ENCODE measurements around the gene NUP133.

NUP133 gene

DNA sequence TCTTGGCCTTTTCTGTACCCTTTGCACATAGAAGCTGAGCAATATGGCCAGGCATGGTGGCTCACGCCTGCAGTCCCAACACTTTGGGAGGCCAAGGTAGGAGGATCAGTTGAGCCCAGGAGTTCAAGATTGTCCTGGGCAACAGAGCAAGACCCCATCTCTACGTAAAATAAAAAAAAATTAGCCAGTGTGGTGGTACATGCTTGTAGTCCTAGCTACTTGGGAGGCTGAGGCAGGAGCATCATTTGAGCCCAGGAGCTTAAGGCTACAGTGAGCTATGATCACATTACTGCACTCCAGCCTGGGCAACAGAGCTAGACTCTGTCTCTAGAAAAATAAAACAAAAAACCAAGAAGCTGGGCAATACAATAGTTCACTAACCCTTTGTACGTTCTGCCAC lies 80.6 kb downstream of the NUP133 start:
- WGBS: 90% methylated on average over 3 of the region's 3 CpGs
- Histone ChIP-seq H2BK5ac (ENCODE audit: low read depth, low read length, poor library complexity, severe bottlenecking) (no peak overlapping the region), H3K27me3 (ENCODE audit: control insufficient read depth in 1 of 2, insufficient read depth in 1 of 2, low read length in 2 of 2) (peaks cover 45 to 62% of the 10 kb centered on the region in 2 experiments), H3K4me1 (ENCODE audit: control insufficient read depth, insufficient read depth, low read depth, low read length) (peaks cover 10% of the 10 kb centered on the region), H3K4ac (ENCODE audit: low read depth in 1 of 2, low read length in 2 of 2) (no peak overlapping the region), H3K14ac (ENCODE audit: low read length in 2 of 2) (no peak overlapping the region), H3K23ac (ENCODE audit: low read length in 2 of 2) (no peak overlapping the region), H3K36me3 (ENCODE audit: control insufficient read depth in 1 of 2, insufficient read depth in 2 of 2, low read depth in 1 of 2, low read length in 2 of 2) (no peaks in the 10 kb centered on the region), H2AK5ac (ENCODE audit: low read length, severe bottlenecking) (no peak overlapping the region), H2BK12ac (ENCODE audit: low read length in 2 of 2) (no peak overlapping the region), H3K79me1 (replicated peaks; ENCODE audit: low read length, poor library complexity, severe bottlenecking) (no peaks in the 10 kb centered on the region), H3K9me3 (ENCODE audit: control insufficient read depth, low read length) (peaks cover 3% of the 10 kb centered on the region), H2AFZ (ENCODE audit: low read depth, low read length) (no peak overlapping the region), H3K18ac (ENCODE audit: low read depth in 1 of 2, low read length in 2 of 2) (no peak overlapping the region), H4K8ac (ENCODE audit: low read length) (no peak overlapping the region), H3K4me2 (ENCODE audit: low read length, poor library complexity, severe bottlenecking) (no peak overlapping the region), H3K27ac (ENCODE audit: low read length, poor library complexity, severe bottlenecking) (no peak overlapping the region), H3K4me3 (ENCODE audit: insufficient read depth in 1 of 2, low read depth in 1 of 2, low read length in 2 of 2) (no peak overlapping the region), H2BK15ac (ENCODE audit: low read depth, poor library complexity, severe bottlenecking) (no peak overlapping the region), H2BK120ac (ENCODE audit: low read depth, low read length) (no peak overlapping the region), H4K91ac (ENCODE audit: low read length) (no peak overlapping the region), H3K9ac (ENCODE audit: low read length) (no peak overlapping the region)
- DNase-seq: no peak

DNA sequence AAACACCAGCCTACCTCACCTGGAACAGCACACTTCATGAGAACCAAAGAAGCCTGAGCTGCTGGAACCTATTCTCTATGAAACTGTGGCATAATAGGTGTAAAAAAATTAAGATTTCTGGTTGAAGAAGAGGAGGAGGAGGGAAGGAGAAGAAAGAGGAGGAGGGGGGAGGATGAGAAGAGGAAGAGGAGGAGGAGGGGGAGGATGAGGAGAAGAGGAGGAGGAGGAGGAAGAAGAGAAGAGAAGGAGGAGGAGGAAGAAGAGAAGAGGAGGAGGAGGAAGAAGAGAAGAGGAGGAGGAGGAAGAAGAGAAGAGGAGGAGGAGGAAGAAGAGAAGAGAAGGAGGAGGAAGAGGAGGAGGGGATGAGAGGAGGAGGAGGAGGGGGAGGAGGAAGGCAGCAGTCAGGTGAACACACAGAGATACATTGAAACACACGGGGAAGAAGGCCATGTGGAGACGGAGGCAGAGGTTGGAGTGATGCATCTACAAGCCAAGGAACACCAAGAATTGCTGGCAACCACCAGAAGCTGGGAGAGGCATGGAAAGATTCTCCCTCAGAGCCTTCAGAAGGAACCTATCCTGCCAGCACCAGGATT lies 82.5 kb downstream of the NUP133 start:
- no peak overlapping the region for H3K4me3 ChIP-seq (ENCODE audit: insufficient read depth in 1 of 2, low read depth in 1 of 2, low read length in 2 of 2)
- H2BK120ac ChIP-seq (ENCODE audit: low read depth, low read length): no peak overlapping the region
- no peaks in the 10 kb centered on the region for H3K36me3 ChIP-seq (ENCODE audit: control insufficient read depth in 1 of 2, insufficient read depth in 2 of 2, low read depth in 1 of 2, low read length in 2 of 2)
- no peak overlapping the region for H3K4ac ChIP-seq (ENCODE audit: low read depth in 1 of 2, low read length in 2 of 2)
- H3K9me3 ChIP-seq (ENCODE audit: control insufficient read depth, low read length): peaks cover 3% of the 10 kb centered on the region
- no peak overlapping the region for H3K4me2 ChIP-seq (ENCODE audit: low read length, poor library complexity, severe bottlenecking)
- no peak overlapping the region for H3K9ac ChIP-seq (ENCODE audit: low read length)
- no peaks in the 10 kb centered on the region for H3K79me1 ChIP-seq (replicated peaks; ENCODE audit: low read length, poor library complexity, severe bottlenecking)
- H4K91ac ChIP-seq (ENCODE audit: low read length): no peak overlapping the region
- no peaks in the 10 kb centered on the region for H3K4me1 ChIP-seq (ENCODE audit: control insufficient read depth, insufficient read depth, low read depth, low read length)
- no peak overlapping the region for H2AFZ ChIP-seq (ENCODE audit: low read depth, low read length)
- H3K27ac ChIP-seq (ENCODE audit: low read length, poor library complexity, severe bottlenecking): no peak overlapping the region
- H4K8ac ChIP-seq (ENCODE audit: low read length): no peak overlapping the region
- H2AK5ac ChIP-seq (ENCODE audit: low read length, severe bottlenecking): no peak overlapping the region
- H2BK5ac ChIP-seq (ENCODE audit: low read depth, low read length, poor library complexity, severe bottlenecking): no peak overlapping the region
- H2BK12ac ChIP-seq (ENCODE audit: low read length in 2 of 2): no peak overlapping the region
- no peak overlapping the region for H2BK15ac ChIP-seq (ENCODE audit: low read depth, poor library complexity, severe bottlenecking)
- DNase-seq: no peak
- no peak overlapping the region for H3K18ac ChIP-seq (ENCODE audit: low read depth in 1 of 2, low read length in 2 of 2)
- 55% methylated on average over 2 of the region's 2 CpGs for WGBS
- peaks cover 31 to 48% of the 10 kb centered on the region in 2 experiments for H3K27me3 ChIP-seq (ENCODE audit: control insufficient read depth in 1 of 2, insufficient read depth in 1 of 2, low read length in 2 of 2)
- no peak overlapping the region for H3K23ac ChIP-seq (ENCODE audit: low read length in 2 of 2)
- H3K14ac ChIP-seq (ENCODE audit: low read length in 2 of 2): no peak overlapping the region

DNA sequence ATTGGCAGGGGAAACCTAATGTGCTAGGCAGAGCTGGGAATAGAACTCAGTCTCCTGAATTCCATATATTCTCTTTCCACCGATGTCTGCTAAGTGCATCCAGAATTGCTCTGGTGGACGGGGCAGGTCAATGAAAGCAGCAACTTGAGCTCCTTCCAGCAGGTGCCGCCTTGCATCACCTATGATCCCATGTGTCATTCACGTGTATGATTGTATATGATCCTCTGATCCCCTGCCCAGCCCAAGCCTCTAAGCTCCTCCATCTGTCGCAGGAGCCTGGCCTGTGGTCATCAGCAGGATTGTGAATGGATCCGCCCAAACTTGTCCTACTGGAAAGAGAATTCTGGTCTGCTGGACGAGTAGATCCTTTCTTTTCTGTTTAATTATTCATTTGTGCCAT lies 87.4 kb downstream of the NUP133 start:
- Histone ChIP-seq H2BK120ac (ENCODE audit: low read depth, low read length) (no peak overlapping the region), H3K4me2 (ENCODE audit: low read length, poor library complexity, severe bottlenecking) (no peak overlapping the region)

DNA sequence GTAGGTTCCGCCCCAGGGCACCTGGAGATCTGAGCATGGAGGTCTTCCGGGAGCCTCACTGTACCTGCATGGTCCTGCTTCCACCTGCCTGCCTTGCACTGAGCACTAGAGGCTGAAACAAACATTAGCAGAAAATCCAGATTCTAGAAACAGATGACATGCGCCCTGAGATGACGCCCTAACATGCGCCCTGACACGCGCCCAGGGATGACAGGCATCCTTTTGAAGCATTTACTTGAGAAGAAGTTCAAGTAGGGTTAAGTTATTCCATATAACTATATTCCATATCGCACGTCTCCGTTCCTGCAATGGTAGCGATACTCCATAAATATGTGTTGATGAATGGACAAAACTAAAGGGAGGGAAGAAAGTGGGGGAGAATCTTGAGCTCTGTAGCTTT lies 87.9 kb downstream of the NUP133 start:
- no peak overlapping the region for H2AK5ac ChIP-seq (ENCODE audit: low read length, severe bottlenecking)
- no peak overlapping the region for H3K27ac ChIP-seq (ENCODE audit: low read length, poor library complexity, severe bottlenecking)
- DNase-seq: no peak
- no peak overlapping the region for H3K14ac ChIP-seq (ENCODE audit: low read length in 2 of 2)
- H4K8ac ChIP-seq (ENCODE audit: low read length): no peak overlapping the region
- peaks cover 9 to 17% of the 10 kb centered on the region in 2 experiments for H3K27me3 ChIP-seq (ENCODE audit: control insufficient read depth in 1 of 2, insufficient read depth in 1 of 2, low read length in 2 of 2)
- H2BK12ac ChIP-seq (ENCODE audit: low read length in 2 of 2): no peak overlapping the region
- no peak overlapping the region for H2BK120ac ChIP-seq (ENCODE audit: low read depth, low read length)
- no peak overlapping the region for H2BK5ac ChIP-seq (ENCODE audit: low read depth, low read length, poor library complexity, severe bottlenecking)
- H3K4ac ChIP-seq (ENCODE audit: low read depth in 1 of 2, low read length in 2 of 2): no peak overlapping the region
- H3K36me3 ChIP-seq (ENCODE audit: control insufficient read depth in 1 of 2, insufficient read depth in 2 of 2, low read depth in 1 of 2, low read length in 2 of 2): no peaks in the 10 kb centered on the region
- H4K91ac ChIP-seq (ENCODE audit: low read length): no peak overlapping the region
- H3K4me2 ChIP-seq (ENCODE audit: low read length, poor library complexity, severe bottlenecking): no peak overlapping the region
- no peaks in the 10 kb centered on the region for H3K79me1 ChIP-seq (replicated peaks; ENCODE audit: low read length, poor library complexity, severe bottlenecking)
- H2BK15ac ChIP-seq (ENCODE audit: low read depth, poor library complexity, severe bottlenecking): no peak overlapping the region
- H3K23ac ChIP-seq (ENCODE audit: low read length in 2 of 2): no peak overlapping the region
- no peak overlapping the region for H2AFZ ChIP-seq (ENCODE audit: low read depth, low read length)
- H3K9ac ChIP-seq (ENCODE audit: low read length): no peak overlapping the region
- 97% methylated on average over 11 of the region's 11 CpGs for WGBS
- no peaks in the 10 kb centered on the region for H3K4me1 ChIP-seq (ENCODE audit: control insufficient read depth, insufficient read depth, low read depth, low read length)
- H3K4me3 ChIP-seq (ENCODE audit: insufficient read depth in 1 of 2, low read depth in 1 of 2, low read length in 2 of 2): no peak overlapping the region
- no peak overlapping the region for H3K18ac ChIP-seq (ENCODE audit: low read depth in 1 of 2, low read length in 2 of 2)
- H3K9me3 ChIP-seq (ENCODE audit: control insufficient read depth, low read length): peaks cover 3% of the 10 kb centered on the region

More for the DNA sequence above, 87.4 kb downstream of the NUP133 start:
- no peak overlapping the region for H4K91ac ChIP-seq (ENCODE audit: low read length)
- H3K27ac ChIP-seq (ENCODE audit: low read length, poor library complexity, severe bottlenecking): no peak overlapping the region
- DNase-seq: no peak
- H3K36me3 ChIP-seq (ENCODE audit: control insufficient read depth in 1 of 2, insufficient read depth in 2 of 2, low read depth in 1 of 2, low read length in 2 of 2): no peaks in the 10 kb centered on the region
- no peak overlapping the region for H3K9ac ChIP-seq (ENCODE audit: low read length)
- H3K4me1 ChIP-seq (ENCODE audit: control insufficient read depth, insufficient read depth, low read depth, low read length): no peaks in the 10 kb centered on the region
- WGBS: 93% methylated on average over 6 of the region's 7 CpGs
- no peak overlapping the region for H2BK12ac ChIP-seq (ENCODE audit: low read length in 2 of 2)
- no peak overlapping the region for H3K14ac ChIP-seq (ENCODE audit: low read length in 2 of 2)
- H3K27me3 ChIP-seq (ENCODE audit: control insufficient read depth in 1 of 2, insufficient read depth in 1 of 2, low read length in 2 of 2): peaks cover 10 to 21% of the 10 kb centered on the region in 2 experiments
- no peak overlapping the region for H2AK5ac ChIP-seq (ENCODE audit: low read length, severe bottlenecking)
- H2BK5ac ChIP-seq (ENCODE audit: low read depth, low read length, poor library complexity, severe bottlenecking): no peak overlapping the region
- H2BK15ac ChIP-seq (ENCODE audit: low read depth, poor library complexity, severe bottlenecking): no peak overlapping the region
- no peak overlapping the region for H3K23ac ChIP-seq (ENCODE audit: low read length in 2 of 2)
- H3K4ac ChIP-seq (ENCODE audit: low read depth in 1 of 2, low read length in 2 of 2): no peak overlapping the region
- H2AFZ ChIP-seq (ENCODE audit: low read depth, low read length): no peak overlapping the region
- no peak overlapping the region for H4K8ac ChIP-seq (ENCODE audit: low read length)
- no peak overlapping the region for H3K18ac ChIP-seq (ENCODE audit: low read depth in 1 of 2, low read length in 2 of 2)
- peaks cover 3% of the 10 kb centered on the region for H3K9me3 ChIP-seq (ENCODE audit: control insufficient read depth, low read length)
- H3K79me1 ChIP-seq (replicated peaks; ENCODE audit: low read length, poor library complexity, severe bottlenecking): no peaks in the 10 kb centered on the region
- H3K4me3 ChIP-seq (ENCODE audit: insufficient read depth in 1 of 2, low read depth in 1 of 2, low read length in 2 of 2): no peak overlapping the region
